Liver (tissue), 3 donors: ENCODE measurements around the gene PRAMEF17.

Source experiments
- FOXA1 ChIP-seq: IDR thresholded peaks from 2 replicates; pipeline ENCODE4 v1.6.1; 2016; ENCODE audit warnings: antibody characterized with exemption
- GABPA ChIP-seq, 2 donors: IDR thresholded peaks in 1 of 2; conservative IDR thresholded peaks in 1 of 2; 2 replicates each; pipeline ENCODE4 v1.6.1; 2016; ENCODE audit warnings: antibody characterized with exemption in 2 of 2, mild to moderate bottlenecking in 1 of 2, moderate library complexity in 1 of 2
- JUND ChIP-seq, 2 donors: IDR thresholded peaks; 2 replicates each; pipeline ENCODE4 v1.6.1; 2016; ENCODE audit warnings: antibody characterized with exemption in 2 of 2
- NR2F2 ChIP-seq: IDR thresholded peaks from 2 replicates; pipeline ENCODE4 v1.6.1; 2016; ENCODE audit warnings: antibody characterized with exemption
- RAD21 ChIP-seq, 2 donors: IDR thresholded peaks; 2 replicates each; pipeline ENCODE4 v1.6.1; 2016; ENCODE audit warnings: antibody characterized with exemption in 2 of 2, mild to moderate bottlenecking in 2 of 2
- TAF1 ChIP-seq: conservative IDR thresholded peaks from 2 replicates; pipeline ENCODE4 v1.6.1; 2016; ENCODE audit warnings: antibody characterized with exemption, mild to moderate bottlenecking
- YY1 ChIP-seq: IDR thresholded peaks from 2 replicates; pipeline ENCODE4 v1.6.1; 2016; ENCODE audit warnings: antibody characterized with exemption, mild to moderate bottlenecking
- TF ChIP-seq, protein P1 (sequence below): fragments of 150-350 bp; IDR thresholded peaks from 2 replicates; pipeline ENCODE4 v1.5.1; 2017; ENCODE audit warnings: improper control_type of control experiment, low read depth, low read length; ENCODE audit not compliant: missing input control
- TF ChIP-seq, protein P2 (sequence below): IDR thresholded peaks from 2 replicates; pipeline ENCODE4 v1.6.1; 2016; ENCODE audit warnings: antibody characterized with exemption, mild to moderate bottlenecking
- TF ChIP-seq, protein P3 (sequence below): IDR thresholded peaks from 2 replicates; pipeline ENCODE4 v1.6.1; 2016; ENCODE audit warnings: antibody characterized with exemption
- TF ChIP-seq, protein P4 (sequence below): IDR thresholded peaks from 2 replicates; pipeline ENCODE4 v1.6.1; 2016; ENCODE audit warnings: antibody characterized with exemption
- donor health status: healthy.
- donor health status: healthy.

DNA sequence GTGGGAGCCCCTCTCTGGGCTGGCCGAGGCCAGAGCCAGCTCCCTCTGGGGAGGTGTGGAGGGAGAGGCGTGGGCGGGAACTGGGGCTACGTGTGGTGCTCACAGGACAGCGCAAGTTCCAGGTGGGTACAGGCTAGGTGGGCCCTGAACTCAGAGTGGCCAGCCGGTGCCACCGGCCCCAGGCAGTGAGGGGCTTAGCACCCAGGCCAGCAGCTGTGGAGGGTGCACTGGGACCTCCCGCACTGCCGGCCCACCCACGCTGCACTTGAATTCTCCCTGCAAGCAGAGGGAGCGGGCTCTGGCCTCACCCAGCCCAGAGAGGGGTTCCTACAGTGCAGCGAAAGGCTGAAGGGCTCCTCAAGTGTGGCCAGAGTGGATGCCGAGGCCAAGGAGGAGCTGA lies 41.1 kb downstream of the PRAMEF17 start:
- TF ChIP-seq, protein P1, sequence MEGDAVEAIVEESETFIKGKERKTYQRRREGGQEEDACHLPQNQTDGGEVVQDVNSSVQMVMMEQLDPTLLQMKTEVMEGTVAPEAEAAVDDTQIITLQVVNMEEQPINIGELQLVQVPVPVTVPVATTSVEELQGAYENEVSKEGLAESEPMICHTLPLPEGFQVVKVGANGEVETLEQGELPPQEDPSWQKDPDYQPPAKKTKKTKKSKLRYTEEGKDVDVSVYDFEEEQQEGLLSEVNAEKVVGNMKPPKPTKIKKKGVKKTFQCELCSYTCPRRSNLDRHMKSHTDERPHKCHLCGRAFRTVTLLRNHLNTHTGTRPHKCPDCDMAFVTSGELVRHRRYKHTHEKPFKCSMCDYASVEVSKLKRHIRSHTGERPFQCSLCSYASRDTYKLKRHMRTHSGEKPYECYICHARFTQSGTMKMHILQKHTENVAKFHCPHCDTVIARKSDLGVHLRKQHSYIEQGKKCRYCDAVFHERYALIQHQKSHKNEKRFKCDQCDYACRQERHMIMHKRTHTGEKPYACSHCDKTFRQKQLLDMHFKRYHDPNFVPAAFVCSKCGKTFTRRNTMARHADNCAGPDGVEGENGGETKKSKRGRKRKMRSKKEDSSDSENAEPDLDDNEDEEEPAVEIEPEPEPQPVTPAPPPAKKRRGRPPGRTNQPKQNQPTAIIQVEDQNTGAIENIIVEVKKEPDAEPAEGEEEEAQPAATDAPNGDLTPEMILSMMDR: no peak
- TF ChIP-seq TAF1: no peak
- TF ChIP-seq GABPA (IDR thresholded peaks at IDR 0.05 in 1 of 2, conservative IDR thresholded peaks at IDR 0.05 in 1 of 2): no peak
- no peak for TF ChIP-seq RAD21 (IDR thresholded peaks at IDR 0.05)
- TF ChIP-seq, protein P2, sequence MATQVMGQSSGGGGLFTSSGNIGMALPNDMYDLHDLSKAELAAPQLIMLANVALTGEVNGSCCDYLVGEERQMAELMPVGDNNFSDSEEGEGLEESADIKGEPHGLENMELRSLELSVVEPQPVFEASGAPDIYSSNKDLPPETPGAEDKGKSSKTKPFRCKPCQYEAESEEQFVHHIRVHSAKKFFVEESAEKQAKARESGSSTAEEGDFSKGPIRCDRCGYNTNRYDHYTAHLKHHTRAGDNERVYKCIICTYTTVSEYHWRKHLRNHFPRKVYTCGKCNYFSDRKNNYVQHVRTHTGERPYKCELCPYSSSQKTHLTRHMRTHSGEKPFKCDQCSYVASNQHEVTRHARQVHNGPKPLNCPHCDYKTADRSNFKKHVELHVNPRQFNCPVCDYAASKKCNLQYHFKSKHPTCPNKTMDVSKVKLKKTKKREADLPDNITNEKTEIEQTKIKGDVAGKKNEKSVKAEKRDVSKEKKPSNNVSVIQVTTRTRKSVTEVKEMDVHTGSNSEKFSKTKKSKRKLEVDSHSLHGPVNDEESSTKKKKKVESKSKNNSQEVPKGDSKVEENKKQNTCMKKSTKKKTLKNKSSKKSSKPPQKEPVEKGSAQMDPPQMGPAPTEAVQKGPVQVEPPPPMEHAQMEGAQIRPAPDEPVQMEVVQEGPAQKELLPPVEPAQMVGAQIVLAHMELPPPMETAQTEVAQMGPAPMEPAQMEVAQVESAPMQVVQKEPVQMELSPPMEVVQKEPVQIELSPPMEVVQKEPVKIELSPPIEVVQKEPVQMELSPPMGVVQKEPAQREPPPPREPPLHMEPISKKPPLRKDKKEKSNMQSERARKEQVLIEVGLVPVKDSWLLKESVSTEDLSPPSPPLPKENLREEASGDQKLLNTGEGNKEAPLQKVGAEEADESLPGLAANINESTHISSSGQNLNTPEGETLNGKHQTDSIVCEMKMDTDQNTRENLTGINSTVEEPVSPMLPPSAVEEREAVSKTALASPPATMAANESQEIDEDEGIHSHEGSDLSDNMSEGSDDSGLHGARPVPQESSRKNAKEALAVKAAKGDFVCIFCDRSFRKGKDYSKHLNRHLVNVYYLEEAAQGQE: no peak
- TF ChIP-seq, protein P3, sequence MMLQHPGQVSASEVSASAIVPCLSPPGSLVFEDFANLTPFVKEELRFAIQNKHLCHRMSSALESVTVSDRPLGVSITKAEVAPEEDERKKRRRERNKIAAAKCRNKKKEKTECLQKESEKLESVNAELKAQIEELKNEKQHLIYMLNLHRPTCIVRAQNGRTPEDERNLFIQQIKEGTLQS: no peak
- no peak for TF ChIP-seq FOXA1
- no peak for TF ChIP-seq JUND (IDR thresholded peaks at IDR 0.05)
- TF ChIP-seq, protein P4, sequence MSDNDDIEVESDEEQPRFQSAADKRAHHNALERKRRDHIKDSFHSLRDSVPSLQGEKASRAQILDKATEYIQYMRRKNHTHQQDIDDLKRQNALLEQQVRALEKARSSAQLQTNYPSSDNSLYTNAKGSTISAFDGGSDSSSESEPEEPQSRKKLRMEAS: no peak
- no peak for TF ChIP-seq YY1
- TF ChIP-seq NR2F2: no peak
